HUDEP-2 (cell line): ENCODE results near the gene IGF1R.

Experiments used
- DNase-seq, 76 experiments: peaks; one replicate each; lab custom pipeline; 2025; ENCODE audit not compliant: unreplicated experiment in 76 of 76; lab: John Stamatoyannopoulos, UW

IGF1R gene

GRCh38 chr15:98767692-98768091 is 119.4 kb downstream of the IGF1R start:
- no peak for DNase-seq

- no peak for DNase-seq
These were observed 121.5 kb downstream of the IGF1R start for GRCh38 chr15:98769867-98770266.

- no peak for DNase-seq
These were observed 122.6 kb downstream of the IGF1R start for GRCh38 chr15:98770984-98771383.

- DNase-seq: peak in 5 of 76 experiments; percentile 5 to 29 (median 15)
These were observed 123.2 kb downstream of the IGF1R start for GRCh38 chr15:98771541-98771940.

- no peak for DNase-seq
These were observed 124.6 kb downstream of the IGF1R start for GRCh38 chr15:98772895-98773294.

GRCh38 chr15:98773616-98774015 is 125.3 kb downstream of the IGF1R start:
- no peak for DNase-seq

- DNase-seq: no peak
These were observed 126.6 kb downstream of the IGF1R start for GRCh38 chr15:98774756-98775497.

- no peak for DNase-seq
These were observed 127.3 kb downstream of the IGF1R start for GRCh38 chr15:98775498-98776230.

GRCh38 chr15:98776607-98777281 is 128.4 kb downstream of the IGF1R start:
- peak in 72 of 76 experiments; percentile 19 to 92 (median 80) for DNase-seq

- no peak for DNase-seq
These were observed 129.1 kb downstream of the IGF1R start for GRCh38 chr15:98777426-98777825.

- DNase-seq: no peak
These were observed 130.1 kb downstream of the IGF1R start for GRCh38 chr15:98778263-98778959.

- no peak for DNase-seq
These were observed 130.6 kb downstream of the IGF1R start for GRCh38 chr15:98778960-98779359.

- DNase-seq: peak in 71 of 76 experiments; percentile 4 to 85 (median 66)
These were observed 131.2 kb downstream of the IGF1R start for GRCh38 chr15:98779463-98780071.

- no peak for DNase-seq
These were observed 133.5 kb downstream of the IGF1R start for GRCh38 chr15:98781838-98782237.

- DNase-seq: no peak
These were observed 134.5 kb downstream of the IGF1R start for GRCh38 chr15:98782801-98783200.

- DNase-seq: no peak
These were observed 137.1 kb downstream of the IGF1R start for GRCh38 chr15:98785431-98785806.

GRCh38 chr15:98785807-98786621 is 137.7 kb downstream of the IGF1R start:
- no peak for DNase-seq

GRCh38 chr15:98786717-98787116 is 138.4 kb downstream of the IGF1R start:
- DNase-seq: no peak

- no peak for DNase-seq
These were observed 138.9 kb downstream of the IGF1R start for GRCh38 chr15:98787194-98787593.
